ENCODE results near the gene HOXB3.

DNA sequence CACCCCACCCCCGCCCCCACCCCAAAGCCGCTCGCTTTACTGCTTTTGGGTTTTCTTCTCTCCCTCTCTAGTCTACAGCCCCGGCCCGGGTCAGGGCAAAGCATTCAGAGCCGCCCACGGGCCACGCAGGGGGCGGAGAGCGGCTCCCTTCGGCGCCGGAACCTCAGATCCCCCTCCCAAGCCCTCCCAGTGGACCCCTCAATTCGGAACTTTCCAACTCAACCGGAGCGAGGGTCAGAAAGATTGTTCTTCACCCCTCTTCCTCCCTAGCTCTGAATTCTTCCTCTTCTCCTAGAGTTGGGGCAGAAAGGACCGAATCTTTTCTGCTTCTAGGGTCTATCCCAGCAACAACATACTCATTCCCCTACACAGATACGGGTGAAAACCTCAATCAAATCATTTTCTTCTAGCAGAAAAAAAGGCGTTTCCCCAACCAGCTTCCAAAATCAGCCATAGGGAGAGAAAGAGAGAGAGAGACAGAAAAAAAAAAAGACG is 46.1 kb downstream of the HOXB3 start:
- TF ChIP-seq CTCF (conservative IDR thresholded peaks at IDR 0.05; ENCODE audit: low read depth, low read length) (no peak), RAD21 (IDR thresholded peaks at IDR 0.05; ENCODE audit: low read length) (no peak), POLR2A (IDR thresholded peaks at IDR 0.05; ENCODE audit: low read depth, low read length) (no peak), RCOR1 (IDR thresholded peaks at IDR 0.05; ENCODE audit: insufficient replicate concordance, low read length) (no peak), USF2 (IDR thresholded peaks at IDR 0.05; ENCODE audit: low read depth, low read length) (no peak), MXI1 (IDR thresholded peaks at IDR 0.05; ENCODE audit: borderline replicate concordance, low read depth, low read length) (no peak)
